Astrocyte of the spinal cord (primary cell): ENCODE data around the gene KCNC4.

ENCODE experiments used
- DNase-seq: peaks from one replicate; pipeline ENCODE4 v3.0.0; 2011; ENCODE audit warnings: low read depth, low spot score
- H3K4me3 ChIP-seq: 2 replicates; pipeline ENCODE4 v1.5.1; 2011; ENCODE audit warnings: low read depth, mild to moderate bottlenecking, low read length, moderate library complexity
- in situ Hi-C: cut with HindIII; loops from 2 replicates; pipeline ENCODE4 v1.10.0; 2017; ENCODE audit warnings: low sequenced_read_pairs
- TF ChIP-seq, protein P1 (sequence below): IDR thresholded peaks from 2 replicates; pipeline ENCODE4 v1.5.1; 2012; ENCODE audit warnings: low read depth, mild to moderate bottlenecking, low read length, inconsistent platforms

KCNC4 gene

DNA sequence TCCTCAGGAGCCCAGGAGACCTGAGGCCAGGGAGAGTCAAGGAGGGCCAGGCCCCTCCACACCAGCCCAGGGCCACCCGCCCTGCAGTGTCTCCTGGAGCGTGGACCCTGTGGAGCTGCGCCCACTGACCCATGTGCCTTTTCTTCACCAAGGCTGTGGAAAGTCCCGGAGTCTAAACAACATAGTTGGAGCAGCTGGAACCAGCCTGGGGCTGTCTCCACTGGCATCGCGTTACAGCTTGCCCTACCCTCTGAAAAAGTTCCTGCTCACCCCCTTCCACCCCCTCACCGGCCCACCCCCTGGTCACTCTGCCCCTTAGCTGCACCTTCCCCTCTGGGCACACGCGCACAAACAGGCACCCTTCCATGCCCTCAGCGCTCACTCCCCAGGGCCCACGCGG lies 18.3 kb downstream of the KCNC4 start:
- TF ChIP-seq, protein P1, sequence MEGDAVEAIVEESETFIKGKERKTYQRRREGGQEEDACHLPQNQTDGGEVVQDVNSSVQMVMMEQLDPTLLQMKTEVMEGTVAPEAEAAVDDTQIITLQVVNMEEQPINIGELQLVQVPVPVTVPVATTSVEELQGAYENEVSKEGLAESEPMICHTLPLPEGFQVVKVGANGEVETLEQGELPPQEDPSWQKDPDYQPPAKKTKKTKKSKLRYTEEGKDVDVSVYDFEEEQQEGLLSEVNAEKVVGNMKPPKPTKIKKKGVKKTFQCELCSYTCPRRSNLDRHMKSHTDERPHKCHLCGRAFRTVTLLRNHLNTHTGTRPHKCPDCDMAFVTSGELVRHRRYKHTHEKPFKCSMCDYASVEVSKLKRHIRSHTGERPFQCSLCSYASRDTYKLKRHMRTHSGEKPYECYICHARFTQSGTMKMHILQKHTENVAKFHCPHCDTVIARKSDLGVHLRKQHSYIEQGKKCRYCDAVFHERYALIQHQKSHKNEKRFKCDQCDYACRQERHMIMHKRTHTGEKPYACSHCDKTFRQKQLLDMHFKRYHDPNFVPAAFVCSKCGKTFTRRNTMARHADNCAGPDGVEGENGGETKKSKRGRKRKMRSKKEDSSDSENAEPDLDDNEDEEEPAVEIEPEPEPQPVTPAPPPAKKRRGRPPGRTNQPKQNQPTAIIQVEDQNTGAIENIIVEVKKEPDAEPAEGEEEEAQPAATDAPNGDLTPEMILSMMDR, result no peak
- DNase-seq, result no peak
- in situ Hi-C loops, result no loop called here
- H3K4me3 ChIP-seq, result no peak overlapping the region

DNA sequence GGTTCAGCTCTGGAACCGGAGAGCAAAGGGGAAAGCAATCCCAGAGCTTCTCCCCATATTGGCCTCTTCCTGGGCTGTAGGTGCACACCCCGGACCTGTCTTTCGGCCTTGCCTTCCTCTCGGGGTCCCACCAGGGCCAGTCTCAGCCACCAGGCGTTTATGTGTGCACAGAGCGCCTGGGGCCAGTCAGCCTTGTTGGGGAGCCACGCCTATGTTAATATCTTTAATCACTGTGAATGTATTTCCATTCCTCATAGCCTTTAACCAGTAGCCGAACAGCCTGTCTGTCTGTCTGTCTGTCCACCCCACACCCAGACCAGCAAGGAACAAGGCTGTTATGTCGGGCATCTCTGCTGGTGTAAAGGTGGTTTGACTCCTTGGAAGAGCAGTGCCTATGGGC lies 18.8 kb downstream of the KCNC4 start:
- TF ChIP-seq, protein P1, result no peak
- H3K4me3 ChIP-seq, result no peak overlapping the region
- in situ Hi-C loops, result no loop called here
- DNase-seq, result no peak

DNA sequence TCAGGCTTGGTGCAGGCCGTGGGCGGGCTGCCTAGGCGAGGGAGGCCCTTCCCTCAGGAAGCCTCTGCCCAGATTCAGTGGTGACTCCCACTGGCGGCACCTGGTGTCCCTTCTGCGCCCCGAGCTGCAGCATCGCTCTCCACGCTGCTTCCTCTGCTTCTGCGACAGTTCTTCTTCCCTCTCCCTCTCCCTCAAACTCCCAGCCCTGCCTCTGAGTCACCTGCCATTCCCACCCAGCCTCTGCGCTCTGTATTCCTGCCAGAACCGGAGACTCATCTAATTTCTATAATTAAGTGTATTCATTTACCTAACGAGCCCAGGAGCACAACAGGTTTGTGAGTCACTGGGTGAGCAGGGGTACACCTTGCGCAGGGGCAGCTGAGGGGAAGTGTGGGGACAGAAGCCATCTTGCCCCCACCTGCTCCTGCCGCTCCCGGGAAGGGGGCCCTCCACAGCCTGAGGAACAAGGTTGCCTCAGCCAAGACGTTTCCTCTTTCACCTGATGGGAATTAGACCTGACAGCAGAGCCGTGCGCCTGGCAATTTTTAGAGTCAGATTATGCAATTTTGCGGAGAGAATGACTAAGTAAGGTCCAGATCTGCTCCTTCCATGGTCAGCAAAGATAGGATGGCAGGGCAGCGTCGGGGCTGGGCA lies 19.4 kb downstream of the KCNC4 start:
- TF ChIP-seq, protein P1, result no peak
- DNase-seq, result no peak
- in situ Hi-C loops, result no loop called here
- H3K4me3 ChIP-seq, result no peak overlapping the region

DNA sequence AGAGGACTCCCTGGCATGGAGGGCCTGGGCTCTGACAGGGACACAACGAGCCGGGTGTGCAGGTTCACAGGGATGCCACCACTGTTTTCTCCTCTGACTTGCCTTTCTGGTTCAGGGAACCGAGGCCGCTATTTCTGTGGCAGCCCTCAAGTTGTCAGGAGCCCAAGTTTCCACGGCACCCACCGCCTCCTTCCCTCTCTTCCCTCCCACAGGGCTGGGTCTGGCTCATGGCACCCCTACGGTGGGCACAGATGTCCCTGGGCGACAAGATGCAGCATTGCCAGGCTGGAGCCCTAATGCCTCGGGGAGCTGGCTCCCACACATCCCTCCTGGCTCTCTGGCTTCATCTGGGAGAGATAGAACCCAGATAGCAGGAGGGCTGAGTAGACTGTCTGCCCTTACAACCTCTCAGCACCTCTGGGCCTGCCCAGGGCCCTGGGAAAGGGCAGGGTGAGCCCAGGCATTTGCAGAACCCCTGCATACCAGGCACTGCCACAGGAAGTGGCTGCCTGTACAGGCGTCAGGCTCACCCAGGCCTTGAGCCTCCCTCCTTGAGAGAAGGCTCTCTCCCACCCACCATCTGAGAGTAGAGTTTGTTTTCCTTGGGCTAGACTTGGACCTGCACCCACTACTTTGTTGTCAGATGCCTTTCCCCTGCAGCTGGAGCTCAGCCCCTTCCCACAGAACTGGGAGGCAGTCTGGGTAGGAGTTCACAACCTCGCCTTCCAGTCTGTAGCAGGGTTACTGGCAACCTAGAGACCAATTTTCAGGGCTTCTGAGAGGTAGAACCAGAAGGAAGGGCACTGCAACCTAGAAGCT lies 20.5 kb downstream of the KCNC4 start:
- DNase-seq, result no peak
- TF ChIP-seq, protein P1, result no peak
- in situ Hi-C loops, result no loop called here
- H3K4me3 ChIP-seq, result no peak overlapping the region

DNA sequence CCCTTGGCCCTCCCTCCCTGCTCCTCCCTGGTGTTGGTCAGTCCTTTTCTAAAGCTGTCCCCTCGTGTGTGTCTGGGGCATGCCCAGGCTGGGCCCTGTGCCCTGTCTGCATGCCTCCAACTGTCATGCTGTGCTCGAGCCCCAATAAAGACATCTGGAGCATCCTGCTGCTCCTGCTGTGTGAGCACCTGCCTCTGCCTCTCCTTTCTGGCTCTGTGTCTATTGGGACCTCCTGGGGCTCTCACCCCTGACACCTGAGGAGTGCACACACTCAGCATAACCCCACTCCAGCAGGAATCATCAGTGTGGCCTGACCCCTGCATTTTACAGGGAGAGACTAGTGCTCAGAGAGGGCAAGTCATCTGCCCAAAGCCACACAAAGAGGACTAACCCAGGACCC lies 23.7 kb downstream of the KCNC4 start:
- DNase-seq, result no peak
- in situ Hi-C loops, result no loop called here
- H3K4me3 ChIP-seq, result no peak overlapping the region
- TF ChIP-seq, protein P1, result no peak

DNA sequence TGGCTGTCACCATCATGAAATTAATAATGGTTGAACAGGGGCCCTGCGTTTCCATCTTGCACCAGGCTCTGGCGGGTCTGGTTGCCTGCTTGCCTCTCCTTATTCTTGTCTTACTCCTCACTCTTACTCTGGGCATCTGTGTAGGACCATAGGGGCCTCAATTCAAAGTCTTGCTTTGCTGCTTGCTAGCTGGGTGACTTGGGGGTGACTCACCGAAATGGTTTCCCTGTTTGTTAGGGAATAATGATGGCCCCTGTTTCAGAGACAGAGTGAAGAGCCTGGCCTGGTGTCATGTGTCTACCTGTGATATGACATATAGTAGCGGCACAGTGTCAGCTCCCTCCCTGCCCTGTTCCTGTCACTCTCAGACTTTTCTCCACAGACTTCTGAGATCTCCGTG lies 24.6 kb downstream of the KCNC4 start:
- TF ChIP-seq, protein P1, result no peak
- in situ Hi-C loops, result no loop called here
- DNase-seq, result no peak
- no peak overlapping the region for H3K4me3 ChIP-seq
